DND-41 (cell line): ENCODE data around the gene YWHAG.

Source experiments
- EZH2 ChIP-seq: IDR thresholded peaks from 3 replicates; pipeline ENCODE4 v1.6.1; 2012; ENCODE audit warnings: borderline replicate concordance, low read depth, mild to moderate bottlenecking, moderate library complexity, low read length, inconsistent platforms; ENCODE audit not compliant: severe bottlenecking
- TF ChIP-seq, protein P1 (sequence below): IDR thresholded peaks from 2 replicates; pipeline ENCODE4 v1.5.1; 2012; ENCODE audit warnings: borderline replicate concordance, low read length, moderate library complexity, mild to moderate bottlenecking; ENCODE audit not compliant: poor library complexity, severe bottlenecking; ENCODE audit errors: extremely low read depth

DNA sequence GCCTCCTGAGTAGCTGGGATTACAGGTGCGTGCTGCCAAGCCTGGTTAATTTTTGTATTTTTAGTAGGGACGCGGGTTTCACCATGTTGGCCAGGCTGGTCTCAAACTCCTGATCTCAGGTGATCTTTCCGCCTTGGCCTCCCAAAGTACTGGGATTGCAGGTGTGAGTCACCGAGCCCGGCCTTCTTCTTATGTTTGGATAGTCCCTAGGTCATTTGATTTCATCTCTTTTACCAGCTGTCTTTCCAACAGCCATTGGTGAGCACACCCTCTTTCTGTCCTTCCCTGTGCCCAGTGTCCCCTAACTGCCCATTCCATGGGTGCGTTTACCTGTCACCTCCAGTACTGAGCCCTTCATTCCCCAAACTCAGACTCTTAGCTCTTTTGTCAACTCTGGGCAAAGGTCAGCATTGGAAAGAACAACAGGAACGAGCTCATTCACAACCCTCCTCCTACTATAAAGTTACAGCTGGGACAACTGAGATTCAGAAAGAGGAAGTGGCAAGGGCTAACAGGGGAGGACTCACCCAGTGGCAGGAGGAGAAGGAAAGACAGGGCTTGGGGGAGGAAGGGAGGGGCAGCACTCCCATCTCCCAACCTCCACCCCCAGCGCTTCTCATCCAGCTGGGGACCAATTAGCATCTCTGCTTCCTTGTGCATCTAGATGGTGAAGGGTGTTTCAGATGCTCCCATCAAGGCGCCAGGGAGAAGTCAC, 45.1 kb upstream of the YWHAG start:
- TF ChIP-seq, protein P1, sequence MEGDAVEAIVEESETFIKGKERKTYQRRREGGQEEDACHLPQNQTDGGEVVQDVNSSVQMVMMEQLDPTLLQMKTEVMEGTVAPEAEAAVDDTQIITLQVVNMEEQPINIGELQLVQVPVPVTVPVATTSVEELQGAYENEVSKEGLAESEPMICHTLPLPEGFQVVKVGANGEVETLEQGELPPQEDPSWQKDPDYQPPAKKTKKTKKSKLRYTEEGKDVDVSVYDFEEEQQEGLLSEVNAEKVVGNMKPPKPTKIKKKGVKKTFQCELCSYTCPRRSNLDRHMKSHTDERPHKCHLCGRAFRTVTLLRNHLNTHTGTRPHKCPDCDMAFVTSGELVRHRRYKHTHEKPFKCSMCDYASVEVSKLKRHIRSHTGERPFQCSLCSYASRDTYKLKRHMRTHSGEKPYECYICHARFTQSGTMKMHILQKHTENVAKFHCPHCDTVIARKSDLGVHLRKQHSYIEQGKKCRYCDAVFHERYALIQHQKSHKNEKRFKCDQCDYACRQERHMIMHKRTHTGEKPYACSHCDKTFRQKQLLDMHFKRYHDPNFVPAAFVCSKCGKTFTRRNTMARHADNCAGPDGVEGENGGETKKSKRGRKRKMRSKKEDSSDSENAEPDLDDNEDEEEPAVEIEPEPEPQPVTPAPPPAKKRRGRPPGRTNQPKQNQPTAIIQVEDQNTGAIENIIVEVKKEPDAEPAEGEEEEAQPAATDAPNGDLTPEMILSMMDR: no peak
- TF ChIP-seq EZH2: no peak
